Measurements from ENCODE around the gene CHAC1. TPM values are rescaled to one million over a fixed set of nuclear protein-coding genes. Genes with fewer than 3 reads are reported as not detected.

CHAC1 gene
- total RNA-seq, 2 donors from 2014 or later = 0.18 to 2.7 TPM

- Histone ChIP-seq H3K27ac (no peak overlapping the region), H3K27me3 (replicated peaks; ENCODE audit: insufficient read depth) (no peaks in the 10 kb centered on the region), H3K4me3 (no peak overlapping the region), H3K4me1 (replicated peaks) (no peaks in the 10 kb centered on the region), H3K36me3 (peaks cover 0 to 11% of the 10 kb centered on the region in 2 donors), H3K9me3 (no peaks in the 10 kb centered on the region)
- WGBS = 87% methylated on average over 4 of the region's 4 CpGs
- intact Hi-C loops (cut with DNase I) = no loop called here
- DNase-seq (ENCODE audit: low spot score) = no peak
- TF ChIP-seq CTCF (IDR thresholded peaks at IDR 0.05) (no peak), POLR2A (IDR thresholded peaks at IDR 0.05) (no peak), POLR2AphosphoS5 (IDR thresholded peaks at IDR 0.05) (no peak)
Observed at GRCh38 chr15:40999190-40999589, 45.9 kb downstream of the CHAC1 start.

GRCh38 chr15:41001524-41002214 lies 48.4 kb downstream of the CHAC1 start:
- peak; percentile 24 for DNase-seq (ENCODE audit: low spot score)
- intact Hi-C loops (cut with DNase I) = no loop called here
- WGBS = 50% methylated on average over 5 of the region's 5 CpGs
- Histone ChIP-seq H3K27ac (peak overlapping the region in 1 of 2 donors; percentile 44), H3K27me3 (replicated peaks; ENCODE audit: insufficient read depth) (no peaks in the 10 kb centered on the region), H3K4me3 (no peak overlapping the region), H3K4me1 (replicated peaks) (no peaks in the 10 kb centered on the region), H3K36me3 (peaks cover 0 to 1% of the 10 kb centered on the region in 2 donors), H3K9me3 (no peaks in the 10 kb centered on the region)
- peak; percentile 40 for TF ChIP-seq POLR2AphosphoS5 (IDR thresholded peaks at IDR 0.05)
- TF ChIP-seq POLR2A (IDR thresholded peaks at IDR 0.05) = no peak
- no peak for TF ChIP-seq CTCF (IDR thresholded peaks at IDR 0.05)

GRCh38 chr15:41004490-41004889 lies 51.2 kb downstream of the CHAC1 start:
- H3K27me3 ChIP-seq (replicated peaks; ENCODE audit: insufficient read depth) = no peaks in the 10 kb centered on the region
- TF ChIP-seq CTCF (IDR thresholded peaks at IDR 0.05) = no peak
- TF ChIP-seq POLR2A (IDR thresholded peaks at IDR 0.05) = no peak
- no peak for TF ChIP-seq POLR2AphosphoS5 (IDR thresholded peaks at IDR 0.05)
- H3K27ac ChIP-seq = no peak overlapping the region
- no peak for DNase-seq (ENCODE audit: low spot score)
- intact Hi-C loops (cut with DNase I) = no loop called here
- H3K4me1 ChIP-seq (replicated peaks) = no peaks in the 10 kb centered on the region
- H3K36me3 ChIP-seq = no peaks in the 10 kb centered on the region
- no peaks in the 10 kb centered on the region for H3K9me3 ChIP-seq
- WGBS = 68% methylated on average over 3 of the region's 3 CpGs
- no peak overlapping the region for H3K4me3 ChIP-seq

Small RNAs within 50 kb of the gene (small RNA-seq; reads per million reads assigned to genes)
- 0 reads per million in 2 donors for gene ISCA1P4

Other genes with a start within 250 kb of the CHAC1 start
- gene RMDN3, start 198.2 kb upstream of the CHAC1 start, total RNA-seq = 10 to 100 TPM; 28.2 to 31.9 TPM
- 10 to 100 TPM; 14.3 to 61.3 TPM for gene GCHFR, start 189.4 kb upstream of the CHAC1 start, total RNA-seq
- 1 to 10 TPM in 1 of 2 donors, under 1 TPM in 1; 0.51 to 1.3 TPM for gene C15orf62, start 183.5 kb upstream of the CHAC1 start, total RNA-seq
- 10 to 100 TPM; 39.8 to 43.3 TPM for gene ZFYVE19, start 146.4 kb upstream of the CHAC1 start, total RNA-seq
- gene DNAJC17, start 146.0 kb upstream of the CHAC1 start, total RNA-seq = 10 to 100 TPM; 29.2 to 29.6 TPM
- under 1 TPM in 1 of 2 donors, not detected in 1; 0.97 TPM for gene PPP1R14D, start 124.8 kb upstream of the CHAC1 start, total RNA-seq
- gene SPINT1, start 109.4 kb upstream of the CHAC1 start, total RNA-seq = 100 to 1,000 TPM; 143 to 295 TPM
- 10 to 100 TPM in 1 of 2 donors, 1 to 10 TPM in 1; 5.9 to 11.7 TPM for gene RHOV, start 79.2 kb upstream of the CHAC1 start, total RNA-seq
- gene VPS18, start 59.0 kb upstream of the CHAC1 start, total RNA-seq = 10 to 100 TPM; 32.4 to 39.0 TPM
- gene DLL4, start 24.1 kb upstream of the CHAC1 start, total RNA-seq = 1 to 10 TPM; 6.2 to 6.5 TPM
- 10 to 100 TPM; 23.0 to 51.2 TPM for gene INO80, start 162.8 kb downstream of the CHAC1 start, total RNA-seq